Body of pancreas (tissue), 4 donors: Measurements from ENCODE around the gene COL4A5. TPM values are rescaled to one million over a fixed set of nuclear protein-coding genes. Genes with fewer than 3 reads are reported as not detected.

Source experiments
- ATAC-seq: fragments of 150-250 bp; one replicate; pipeline ENCODE4 v1.9.1; 2016
- DNase-seq, 4 donors: peaks; one replicate each; pipeline ENCODE4 v3.0.0-alpha.2; 2019
- H3K27ac ChIP-seq, 4 donors: fragments of 200-600 bp; sonication (generic); 1 replicate in 3 of 4; 2 replicates in 1 of 4; pipeline versions ENCODE4 v1.5.1 to v1.6.1; 2016 to 2019; ENCODE audit warnings: mild to moderate bottlenecking in 1 of 4, mixed read lengths in 1 of 4, moderate library complexity in 1 of 4
- H3K27me3 ChIP-seq, 2 donors: fragments of 200-600 bp; sonication (generic); one replicate each; pipeline ENCODE4 v1.6.0; 2016; ENCODE audit warnings: mild to moderate bottlenecking in 1 of 2
- H3K36me3 ChIP-seq, 2 donors: fragments of 200-600 bp; sonication (generic); replicated peaks in 1 of 2; 2 replicates each; pipeline ENCODE4 v1.5.1; 2016; ENCODE audit warnings: low read depth in 2 of 2; ENCODE audit not compliant: insufficient read depth in 1 of 2
- H3K4me1 ChIP-seq: fragments of 200-600 bp; sonication (generic); one replicate; pipeline ENCODE4 v1.6.0; 2016
- H3K4me3 ChIP-seq, 2 donors: fragments of 200-600 bp; sonication (generic); 1 replicate in 1 of 2; 2 replicates in 1 of 2; pipeline ENCODE4 v1.5.1; 2016 to 2019
- H3K9me3 ChIP-seq, 3 donors: fragments of 200-600 bp; sonication (generic); 1 replicate in 2 of 3; 2 replicates in 1 of 3; pipeline ENCODE4 v1.5.1; 2016
- POLR2A ChIP-seq, 3 donors: fragments of 450-650 bp; IDR thresholded peaks; one replicate each; pipeline ENCODE4 v1.6.1; 2016; ENCODE audit warnings: antibody characterized with exemption in 3 of 3, mild to moderate bottlenecking in 2 of 3
- WGBS, 2 donors: methylation state at CpG; one replicate each; pipeline ENCODE4 v1.1.5; 2017; 5-methylcytosine and 5-hydroxymethylcytosine counted together
- intact Hi-C: fragments of 100-400 bp; cut with DNase I; formaldehyde crosslinking; loops from one replicate; pipeline ENCODE4 v1.15.1; 2023
- total RNA-seq, 2 donors: library from RNA; depleted of rRNA; stranded (reverse); fragments of >200 nt; gene quantifications; one replicate each; pipeline ENCODE4 v1.1.0, GENCODE V29; 2016
- TF ChIP-seq, protein P1 (sequence below), 7 experiments: fragments of 450-650 bp in 4 of 7; fragments of 200-600 bp in 3 of 7; sonication (generic) in 3 of 7; IDR thresholded peaks; one replicate each; pipeline ENCODE4 v1.5.1; 2016 to 2019; ENCODE audit warnings: antibody characterized with exemption in 7 of 7

COL4A5 gene
- total RNA-seq, 2 donors from 2014 or later: 2.3 to 32.0 TPM

DNA sequence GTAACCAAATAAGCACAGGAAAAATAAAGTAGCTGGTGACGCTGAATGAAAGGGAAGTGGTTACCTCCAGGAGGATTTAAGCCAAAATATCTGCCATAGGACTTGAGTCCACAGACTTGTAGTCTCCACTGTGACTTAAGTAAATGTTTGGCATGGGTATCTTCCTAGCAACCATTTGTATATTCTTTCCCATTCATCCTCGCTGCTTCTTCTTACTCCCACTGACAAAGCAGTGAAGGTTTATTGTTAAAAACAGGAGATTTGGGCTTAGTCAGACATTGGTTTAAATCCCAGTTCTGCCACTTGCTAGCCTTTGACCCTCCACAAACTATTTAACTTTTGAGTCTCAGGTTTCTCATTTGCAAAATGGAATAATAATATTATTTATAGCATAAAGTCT is 23.7 kb upstream of the COL4A5 start:
- Histone ChIP-seq H3K27me3 (no peaks in the 10 kb centered on the region), H3K36me3 (no peaks in the 10 kb centered on the region), H3K9me3 (no peaks in the 10 kb centered on the region), H3K27ac (no peak overlapping the region), H3K4me3 (no peak overlapping the region), H3K4me1 (no peaks in the 10 kb centered on the region)
- TF ChIP-seq POLR2A (IDR thresholded peaks at IDR 0.05): no peak
- TF ChIP-seq, protein P1, sequence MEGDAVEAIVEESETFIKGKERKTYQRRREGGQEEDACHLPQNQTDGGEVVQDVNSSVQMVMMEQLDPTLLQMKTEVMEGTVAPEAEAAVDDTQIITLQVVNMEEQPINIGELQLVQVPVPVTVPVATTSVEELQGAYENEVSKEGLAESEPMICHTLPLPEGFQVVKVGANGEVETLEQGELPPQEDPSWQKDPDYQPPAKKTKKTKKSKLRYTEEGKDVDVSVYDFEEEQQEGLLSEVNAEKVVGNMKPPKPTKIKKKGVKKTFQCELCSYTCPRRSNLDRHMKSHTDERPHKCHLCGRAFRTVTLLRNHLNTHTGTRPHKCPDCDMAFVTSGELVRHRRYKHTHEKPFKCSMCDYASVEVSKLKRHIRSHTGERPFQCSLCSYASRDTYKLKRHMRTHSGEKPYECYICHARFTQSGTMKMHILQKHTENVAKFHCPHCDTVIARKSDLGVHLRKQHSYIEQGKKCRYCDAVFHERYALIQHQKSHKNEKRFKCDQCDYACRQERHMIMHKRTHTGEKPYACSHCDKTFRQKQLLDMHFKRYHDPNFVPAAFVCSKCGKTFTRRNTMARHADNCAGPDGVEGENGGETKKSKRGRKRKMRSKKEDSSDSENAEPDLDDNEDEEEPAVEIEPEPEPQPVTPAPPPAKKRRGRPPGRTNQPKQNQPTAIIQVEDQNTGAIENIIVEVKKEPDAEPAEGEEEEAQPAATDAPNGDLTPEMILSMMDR (IDR thresholded peaks at IDR 0.05): no peak
- 66 to 73% methylated on average over 2 of the region's 2 CpGs for WGBS, 2 donors
- DNase-seq: no peak
- no peak for ATAC-seq
- intact Hi-C loops: no loop called here

DNA sequence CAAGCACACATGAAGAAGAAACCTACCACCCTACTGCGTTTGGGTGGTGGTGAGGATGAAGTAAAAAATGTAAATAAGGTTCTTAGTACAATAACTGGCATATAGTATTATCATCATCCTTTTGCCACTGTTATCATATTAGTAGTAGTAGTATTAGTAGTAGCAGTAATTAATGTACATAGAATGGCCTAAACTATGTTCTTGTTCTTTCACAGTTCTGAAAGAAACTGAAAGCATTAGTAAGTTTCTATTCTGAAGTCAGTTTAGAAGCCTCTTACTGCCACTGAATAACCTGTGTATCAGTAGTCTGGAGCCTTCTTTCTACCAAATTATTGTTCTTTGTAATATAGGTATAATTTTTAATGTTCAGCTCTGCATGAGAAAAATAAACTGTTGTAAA is 22.4 kb upstream of the COL4A5 start:
- no peaks in the 10 kb centered on the region for H3K36me3 ChIP-seq
- intact Hi-C loops: no loop called here
- DNase-seq (no peak), ATAC-seq (no peak)
- no peaks in the 10 kb centered on the region for H3K4me1 ChIP-seq
- no peak overlapping the region for H3K4me3 ChIP-seq
- TF ChIP-seq, protein P1 (IDR thresholded peaks at IDR 0.05): no peak
- no peak for TF ChIP-seq POLR2A (IDR thresholded peaks at IDR 0.05)
- WGBS, 2 donors: 47 to 50% methylated on average over 1 of the region's 1 CpG
- no peak overlapping the region for H3K27ac ChIP-seq
- H3K9me3 ChIP-seq: no peaks in the 10 kb centered on the region
- no peaks in the 10 kb centered on the region for H3K27me3 ChIP-seq

DNA sequence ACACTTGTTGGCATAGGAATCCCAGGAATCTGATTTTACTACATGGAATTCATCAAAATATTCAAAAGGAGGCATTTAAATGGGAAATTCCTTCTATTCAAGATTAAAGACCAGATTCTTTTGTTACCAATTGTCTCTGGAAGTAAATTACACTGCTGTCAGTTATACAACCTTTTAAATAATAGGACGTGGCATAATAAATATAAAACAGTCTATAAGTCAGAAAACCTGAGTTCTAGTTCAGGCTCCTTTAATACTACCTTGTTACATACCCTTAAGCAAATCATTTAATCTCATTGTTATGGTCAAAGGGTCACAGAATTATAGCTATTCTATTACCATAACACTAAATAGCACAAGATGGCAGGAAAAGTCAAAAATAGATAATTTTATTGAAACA is 20.2 kb upstream of the COL4A5 start:
- 60% methylated on average over 1 of the region's 1 CpG for WGBS, 2 donors
- no peak for ATAC-seq
- Histone ChIP-seq H3K27me3 (no peaks in the 10 kb centered on the region), H3K9me3 (no peaks in the 10 kb centered on the region), H3K4me3 (no peak overlapping the region), H3K27ac (no peak overlapping the region), H3K4me1 (no peaks in the 10 kb centered on the region), H3K36me3 (no peaks in the 10 kb centered on the region)
- DNase-seq: no peak
- intact Hi-C loops: no loop called here
- TF ChIP-seq POLR2A (IDR thresholded peaks at IDR 0.05): no peak
- TF ChIP-seq, protein P1 (IDR thresholded peaks at IDR 0.05): no peak

DNA sequence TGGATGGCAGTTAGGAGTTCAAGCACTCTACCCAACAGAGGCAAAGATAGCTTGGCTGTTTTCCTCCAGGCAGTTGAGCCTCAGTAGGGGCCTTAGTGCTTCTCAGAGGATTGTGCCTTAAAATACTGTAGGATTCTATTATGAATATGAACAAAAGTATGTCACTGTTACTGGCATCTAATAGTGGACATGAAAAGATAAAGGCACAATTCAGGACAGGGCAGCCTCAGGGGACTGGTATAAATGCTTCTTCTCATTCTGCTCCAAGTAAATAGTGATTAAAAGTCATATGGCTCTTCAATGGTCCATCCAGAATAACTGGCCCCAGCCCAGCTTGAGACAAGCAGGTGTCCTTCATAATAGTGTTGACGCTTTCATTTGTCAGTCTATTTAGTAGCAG is 19.2 kb upstream of the COL4A5 start:
- DNase-seq (no peak), ATAC-seq (no peak)
- H3K27ac ChIP-seq: no peak overlapping the region
- TF ChIP-seq, protein P1 (IDR thresholded peaks at IDR 0.05): no peak
- TF ChIP-seq POLR2A (IDR thresholded peaks at IDR 0.05): no peak
- no peaks in the 10 kb centered on the region for H3K9me3 ChIP-seq
- no peak overlapping the region for H3K4me3 ChIP-seq
- intact Hi-C loops: no loop called here
- no peaks in the 10 kb centered on the region for H3K27me3 ChIP-seq
- no peaks in the 10 kb centered on the region for H3K36me3 ChIP-seq
- no peaks in the 10 kb centered on the region for H3K4me1 ChIP-seq
- 95 to 100% methylated on average over 1 of the region's 1 CpG for WGBS, 2 donors

DNA sequence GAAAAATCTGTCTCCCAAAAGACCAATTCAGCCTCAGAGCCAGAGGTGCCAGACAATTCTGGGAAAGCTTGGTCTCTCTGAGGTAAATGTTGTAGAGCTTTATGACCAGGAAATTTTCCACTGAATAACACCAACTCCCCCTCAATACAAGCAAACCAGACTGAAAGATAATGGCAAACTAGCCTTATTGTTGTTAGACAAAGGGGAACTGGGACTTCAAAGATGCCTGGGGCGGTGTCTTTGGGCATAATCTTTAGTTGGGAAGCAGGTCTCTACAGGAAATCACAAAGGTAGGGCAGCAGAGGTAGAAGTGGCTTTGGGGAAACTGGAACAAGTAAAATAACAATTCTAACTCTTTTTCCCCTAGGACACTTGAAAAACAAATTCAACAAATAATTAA is 13.4 kb upstream of the COL4A5 start:
- H3K4me3 ChIP-seq: no peak overlapping the region
- TF ChIP-seq, protein P1 (IDR thresholded peaks at IDR 0.05): no peak
- TF ChIP-seq POLR2A (IDR thresholded peaks at IDR 0.05): no peak
- H3K27ac ChIP-seq: no peak overlapping the region
- H3K9me3 ChIP-seq: no peaks in the 10 kb centered on the region
- no peak for DNase-seq
- no peaks in the 10 kb centered on the region for H3K4me1 ChIP-seq
- intact Hi-C loops: no loop called here
- no peak for ATAC-seq
- no peaks in the 10 kb centered on the region for H3K27me3 ChIP-seq
- 31 to 63% methylated on average over 1 of the region's 1 CpG for WGBS, 2 donors
- no peaks in the 10 kb centered on the region for H3K36me3 ChIP-seq
